Hematopoietic multipotent progenitor cell treated with erythropoietin and hydrocortisone succinate and interleukin-3 and kit ligand, for 15 days (in vitro differentiated cells): Measurements from ENCODE around the gene LAMA2.

Source experiments
- DNase-seq: peaks from one replicate; pipeline ENCODE4 v3.0.0-alpha.2; 2015; ENCODE audit warnings: low spot score

Gene LAMA2

DNA sequence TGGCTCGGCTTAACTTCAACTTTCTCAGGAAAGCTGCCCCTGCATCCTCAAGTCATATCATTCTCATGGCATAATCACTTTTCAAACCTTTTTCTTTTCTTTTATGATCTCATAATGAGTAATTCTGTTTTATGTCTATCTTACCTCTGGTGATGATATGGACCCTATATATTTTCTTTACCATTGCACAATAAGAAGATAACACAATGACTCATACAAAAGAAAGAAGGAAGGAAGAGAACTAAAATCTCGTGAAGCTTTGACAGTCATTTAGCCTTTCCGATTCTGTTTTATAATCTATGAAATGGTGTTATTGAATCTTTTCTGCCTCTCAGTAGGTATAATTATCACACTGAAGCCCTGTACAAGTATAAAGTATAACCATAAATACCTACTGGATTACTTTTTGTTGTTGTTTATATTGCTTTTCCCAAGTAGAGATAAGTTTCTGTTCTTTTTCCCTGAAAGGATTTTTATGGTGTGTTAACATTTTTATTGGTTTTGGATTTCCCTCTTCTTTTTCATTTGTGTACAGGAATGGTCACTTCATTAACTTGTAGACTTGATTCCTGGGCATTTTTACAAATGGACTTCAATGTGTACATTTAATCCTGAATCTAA is 300.9 kb downstream of the LAMA2 start:
- no peak for DNase-seq

DNA sequence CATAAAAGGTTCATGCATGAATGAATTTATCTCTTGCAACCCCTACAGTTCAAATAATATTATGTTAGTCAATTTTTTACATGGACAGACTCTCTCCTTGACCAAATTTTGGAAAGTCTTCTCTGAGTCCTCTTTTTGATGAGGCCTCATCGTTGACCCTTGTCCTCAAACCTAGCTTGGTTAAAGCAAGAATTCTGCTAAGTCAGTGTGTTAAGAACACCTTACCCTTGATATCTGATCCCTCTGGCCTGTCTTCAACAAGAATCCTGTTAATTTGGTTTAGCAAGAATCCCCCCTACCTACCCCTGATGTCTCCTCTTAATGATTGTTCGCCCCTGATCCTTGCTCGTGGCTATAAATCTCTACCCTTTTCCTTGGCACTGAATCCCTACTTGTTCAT is 301.4 kb downstream of the LAMA2 start:
- no peak for DNase-seq

DNA sequence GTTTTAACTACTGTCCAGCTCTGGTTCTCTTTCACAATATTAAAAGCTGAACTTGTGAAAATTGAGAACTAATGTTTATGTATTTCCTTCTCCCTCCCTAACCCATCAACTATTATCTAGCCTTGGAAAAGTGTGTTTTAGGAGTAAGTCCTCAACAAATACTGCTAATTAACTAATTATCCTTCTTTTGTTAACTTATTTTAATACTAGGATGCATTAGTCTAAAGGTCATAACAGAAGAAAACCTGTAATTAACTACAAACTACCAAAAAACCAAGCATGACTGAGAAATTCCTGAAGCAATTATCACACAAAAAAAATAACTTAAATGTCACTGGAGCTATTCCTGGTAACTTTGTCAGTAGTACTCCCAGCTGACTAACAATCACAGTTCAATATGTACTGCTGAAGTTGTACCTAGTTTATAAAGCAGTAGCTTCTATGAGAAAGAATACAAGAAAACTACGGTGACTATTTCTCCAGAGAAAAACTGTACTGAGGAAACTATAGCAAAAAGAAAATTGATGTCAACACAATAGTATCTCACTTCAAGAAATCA is 301.9 kb downstream of the LAMA2 start:
- DNase-seq = no peak

DNA sequence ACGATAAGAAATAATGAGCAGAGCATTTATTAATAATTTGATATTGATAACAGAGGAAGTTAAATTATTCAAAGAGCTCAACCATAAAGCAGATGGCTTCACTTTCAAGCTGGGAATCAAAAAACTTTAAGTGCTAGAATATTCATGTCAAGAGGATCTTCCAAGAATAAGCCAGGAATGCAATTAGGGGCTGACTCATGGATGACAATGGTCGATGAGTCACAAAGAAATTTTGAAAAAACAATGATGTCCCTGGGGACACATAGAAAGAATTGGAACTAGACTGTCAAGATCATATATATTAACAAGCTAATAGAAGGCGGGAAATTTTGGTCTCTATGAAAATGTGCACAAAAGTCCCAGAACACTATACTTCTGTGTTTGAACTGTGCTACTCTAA is 304.1 kb downstream of the LAMA2 start:
- no peak for DNase-seq

DNA sequence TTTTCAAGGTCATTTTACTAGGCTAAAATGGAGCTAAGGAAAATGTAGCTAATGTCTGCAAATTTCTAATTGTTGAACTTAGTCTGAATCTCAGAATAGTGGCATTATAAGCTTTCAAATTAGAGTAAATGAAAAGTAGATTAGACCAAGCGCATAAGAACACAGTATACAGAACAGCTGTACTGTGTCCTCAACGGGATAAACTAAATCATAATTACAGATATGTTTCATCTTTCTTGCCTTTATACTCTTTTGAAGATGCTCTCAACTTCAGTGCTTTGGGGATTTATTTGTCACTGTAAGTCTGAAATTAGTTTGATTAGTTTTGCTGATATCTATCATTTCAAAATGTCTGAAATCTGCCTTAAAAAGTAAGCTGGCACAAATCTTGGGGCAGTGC is 305.4 kb downstream of the LAMA2 start:
- DNase-seq = no peak

DNA sequence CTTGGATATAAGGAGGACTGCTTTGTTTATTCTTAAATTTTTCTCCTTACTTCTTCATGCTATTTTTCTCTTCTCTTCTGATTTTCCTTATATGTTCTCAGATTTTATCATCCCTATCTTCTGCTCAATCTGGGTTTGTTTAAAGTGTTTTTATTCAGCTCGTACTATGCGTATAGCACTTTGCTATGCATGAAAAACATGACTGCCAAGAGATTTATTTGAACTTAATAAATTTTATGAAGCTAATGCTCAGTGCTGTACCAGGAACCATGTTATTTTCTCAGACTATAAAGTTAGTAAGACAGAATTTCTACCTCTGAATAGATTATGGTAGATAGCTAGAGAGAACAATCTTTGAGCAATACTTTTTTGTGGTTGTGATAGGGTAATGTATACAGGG is 305.9 kb downstream of the LAMA2 start:
- DNase-seq = no peak

DNA sequence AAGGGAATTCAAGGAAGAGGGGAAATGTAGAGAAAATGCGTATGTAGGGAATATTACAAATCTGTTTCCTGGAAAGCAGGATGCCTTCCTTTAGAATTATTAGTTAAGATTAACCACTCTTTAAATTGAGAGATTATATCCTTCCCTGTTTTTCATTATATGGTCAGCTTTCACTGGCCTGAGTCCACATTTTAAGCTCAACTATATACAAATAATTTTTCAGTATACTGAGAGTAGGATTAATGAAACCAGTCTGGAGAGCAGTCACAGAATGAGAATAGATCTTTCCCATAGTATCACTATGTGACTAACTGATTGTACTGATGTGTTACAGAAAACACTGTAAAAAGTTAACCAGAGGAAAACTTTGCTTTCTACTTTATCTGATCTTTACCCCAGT is 306.3 kb downstream of the LAMA2 start:
- DNase-seq = no peak

DNA sequence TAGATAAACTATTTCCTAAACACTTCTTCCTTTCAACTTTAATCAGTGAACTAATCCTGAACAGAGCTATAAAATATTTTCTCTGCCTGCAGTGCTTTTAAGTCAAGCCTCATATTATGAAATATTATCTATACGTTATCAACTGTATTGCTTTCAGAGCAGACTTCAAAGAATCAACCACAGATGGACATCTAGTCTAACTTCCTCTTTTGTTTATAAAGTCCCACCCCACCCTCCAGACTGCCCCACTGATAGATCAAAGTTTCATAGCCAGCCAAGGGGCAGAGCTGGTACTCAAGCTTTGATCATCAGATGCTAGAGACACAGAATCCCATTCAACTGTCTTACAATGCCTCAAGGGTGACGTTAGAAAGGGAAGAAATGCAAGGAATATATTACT is 308.3 kb downstream of the LAMA2 start:
- no peak for DNase-seq

DNA sequence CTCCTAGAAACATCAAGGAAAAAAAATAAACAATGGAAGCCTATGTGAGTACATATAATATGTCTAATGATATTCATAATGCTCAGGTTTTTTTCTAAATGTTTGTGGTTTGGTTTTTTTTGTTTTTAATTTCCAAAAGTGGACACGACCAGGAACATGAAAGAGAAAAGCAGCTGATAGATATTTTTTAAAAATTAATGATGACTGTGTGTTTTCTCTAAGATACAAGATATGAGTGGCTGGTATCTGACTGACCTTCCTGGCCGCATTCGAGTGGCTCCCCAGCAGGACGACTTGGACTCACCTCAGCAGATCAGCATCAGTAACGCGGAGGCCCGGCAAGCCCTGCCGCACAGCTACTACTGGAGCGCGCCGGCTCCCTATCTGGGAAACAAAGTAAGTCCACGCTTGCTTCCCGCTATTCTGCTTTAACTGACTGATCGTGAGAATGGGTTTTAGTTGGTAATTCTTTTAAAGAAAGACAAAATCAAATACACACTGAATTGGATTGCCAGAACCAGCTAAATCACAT is 309.6 kb downstream of the LAMA2 start:
- no peak for DNase-seq

DNA sequence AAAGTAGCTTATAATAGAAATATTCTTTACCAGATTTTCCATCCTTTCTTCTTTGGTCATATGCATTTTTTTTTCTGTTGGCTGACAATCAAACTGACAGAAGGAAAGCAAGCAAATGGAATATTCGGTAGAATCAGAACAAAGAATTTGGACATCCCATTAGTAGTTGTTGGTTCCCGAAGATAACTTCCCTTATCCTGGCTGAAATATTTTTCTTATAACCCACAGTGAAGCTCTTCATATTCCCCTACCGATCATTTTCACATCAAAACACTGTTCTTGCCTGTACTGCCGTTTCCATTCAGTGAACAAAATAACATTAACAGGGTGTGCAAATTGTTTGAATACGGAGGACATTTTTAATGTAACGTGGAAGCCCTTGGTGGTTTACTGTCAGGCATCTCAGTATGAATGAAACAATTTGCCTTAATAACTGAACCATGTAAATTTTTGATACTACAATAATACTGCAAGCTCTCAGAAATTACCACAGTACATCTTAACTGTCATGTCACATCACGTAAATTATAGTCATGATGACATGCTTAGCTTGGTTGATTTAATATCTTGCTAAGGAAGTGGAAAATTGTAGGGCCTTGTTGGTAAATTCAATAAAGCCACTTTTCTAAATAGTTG is 311.5 kb downstream of the LAMA2 start:
- no peak for DNase-seq

DNA sequence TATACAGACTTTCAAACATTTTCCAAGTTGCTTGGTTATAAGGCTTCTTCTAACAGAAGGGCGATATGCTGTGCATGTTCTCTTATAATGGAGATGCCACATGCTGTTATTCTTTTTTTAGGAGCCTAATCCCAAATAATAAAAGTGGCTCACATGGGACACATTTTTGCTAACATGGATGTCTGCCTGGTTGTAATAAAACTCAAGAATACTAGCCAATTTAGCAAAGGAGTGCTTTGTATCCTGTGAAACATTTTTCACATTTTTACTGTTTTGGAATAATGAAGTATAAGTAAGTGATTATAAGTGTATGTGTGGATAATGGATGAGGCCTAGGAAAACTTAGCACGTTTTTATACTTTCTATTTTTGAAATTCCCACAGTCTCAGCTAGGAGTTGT is 312.2 kb downstream of the LAMA2 start:
- DNase-seq = no peak

DNA sequence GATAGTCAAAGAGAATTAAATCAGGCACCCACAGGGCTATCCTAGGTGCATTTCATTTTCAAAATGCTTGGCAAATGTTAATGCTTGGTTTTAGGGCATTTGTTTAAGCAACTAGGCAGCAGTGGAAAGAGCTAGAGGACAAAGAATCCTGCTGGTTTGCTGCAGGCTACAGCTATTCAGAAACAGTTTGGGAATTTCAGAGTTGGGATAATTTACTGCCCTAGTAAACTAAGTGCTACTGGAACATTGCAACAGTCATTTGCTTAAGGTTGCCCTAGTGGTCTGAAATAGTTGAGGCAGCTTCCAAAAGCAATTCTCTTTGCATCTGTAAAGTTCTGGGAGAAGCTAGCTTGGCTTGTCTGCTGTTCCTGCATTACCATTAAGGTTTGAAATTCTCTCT is 312.7 kb downstream of the LAMA2 start:
- no peak for DNase-seq

DNA sequence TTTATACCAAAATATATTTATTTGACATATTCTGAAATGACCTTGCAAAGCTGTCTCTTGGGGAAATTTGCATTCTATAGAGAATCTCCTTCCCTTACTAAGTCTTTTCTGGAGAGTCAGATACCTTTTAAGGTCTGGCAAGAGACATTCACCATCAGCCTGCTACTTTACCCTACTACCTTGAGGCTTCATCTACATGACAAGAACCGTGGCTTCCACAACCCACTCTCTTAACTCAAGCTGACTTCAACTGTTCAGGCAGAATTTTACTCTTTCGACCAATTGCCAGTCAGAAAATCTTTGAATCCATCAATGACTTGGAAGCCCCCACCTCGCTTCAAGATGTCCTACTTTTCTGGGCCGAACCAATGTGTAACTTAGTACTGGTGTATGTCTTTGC is 314.2 kb downstream of the LAMA2 start:
- no peak for DNase-seq

DNA sequence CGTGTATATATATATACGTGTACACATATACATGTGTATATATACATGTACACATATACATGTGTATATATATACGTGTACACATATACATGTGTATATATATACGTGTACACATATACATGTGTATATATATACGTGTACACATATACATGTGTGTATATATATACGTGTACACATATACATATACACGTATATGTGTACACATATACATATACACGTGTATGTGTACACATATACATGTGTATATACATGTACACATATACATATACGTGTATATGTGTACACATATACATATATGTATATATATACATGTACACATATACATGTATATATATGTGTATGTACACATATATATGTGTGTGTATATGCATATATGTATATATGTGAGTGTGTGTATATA is 317.2 kb downstream of the LAMA2 start:
- no peak for DNase-seq

DNA sequence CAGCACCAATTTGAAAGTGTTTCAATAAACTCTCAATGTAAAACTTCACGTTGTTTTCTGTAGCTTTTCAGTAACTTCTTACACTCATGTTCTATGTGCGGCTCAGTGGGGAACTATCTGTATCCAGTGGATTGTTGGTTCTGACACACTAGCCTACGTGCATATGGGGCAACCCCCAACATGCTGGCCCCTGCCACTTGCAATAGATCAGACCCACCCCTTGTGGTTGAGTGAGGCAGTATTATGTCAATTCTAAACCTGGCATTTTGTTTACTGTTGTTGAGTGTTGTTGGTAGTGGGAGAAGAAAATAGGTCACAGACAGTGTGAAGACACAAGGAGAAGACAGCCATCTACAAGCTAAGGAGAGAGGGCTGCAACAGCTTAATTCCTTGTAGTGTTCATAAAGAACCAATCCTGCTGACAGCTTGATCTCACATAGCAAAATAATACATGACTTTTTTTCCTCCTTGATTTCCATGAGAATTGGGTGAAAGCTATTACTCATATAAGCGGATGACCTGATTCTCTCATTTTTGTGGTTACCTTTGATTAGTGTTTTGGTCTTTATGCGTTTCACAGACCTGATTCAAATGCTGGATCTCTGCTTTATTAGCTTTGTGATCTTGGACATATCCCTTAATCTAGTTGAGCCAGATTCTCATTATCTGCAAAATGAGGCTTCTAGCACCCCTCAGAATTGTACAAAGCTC is 320.4 kb downstream of the LAMA2 start:
- no peak for DNase-seq

DNA sequence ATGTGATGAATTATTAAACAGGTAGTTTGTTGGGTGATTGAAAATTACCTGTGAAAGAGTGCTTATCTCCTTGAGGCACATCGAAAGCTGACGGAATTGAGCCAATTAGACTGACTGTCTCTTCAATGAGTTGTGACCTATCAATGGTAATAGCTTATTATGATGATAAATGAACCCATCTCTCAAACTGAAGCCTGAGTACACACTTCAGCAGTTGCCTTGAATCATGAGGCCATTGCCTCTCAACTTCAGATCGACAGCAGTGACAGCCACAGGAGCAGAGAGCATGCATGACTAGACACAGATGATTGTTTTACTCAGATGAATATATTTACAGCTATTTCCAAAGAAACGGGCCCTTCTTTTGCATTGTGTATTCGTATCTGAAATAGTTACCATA is 323.9 kb downstream of the LAMA2 start:
- no peak for DNase-seq

DNA sequence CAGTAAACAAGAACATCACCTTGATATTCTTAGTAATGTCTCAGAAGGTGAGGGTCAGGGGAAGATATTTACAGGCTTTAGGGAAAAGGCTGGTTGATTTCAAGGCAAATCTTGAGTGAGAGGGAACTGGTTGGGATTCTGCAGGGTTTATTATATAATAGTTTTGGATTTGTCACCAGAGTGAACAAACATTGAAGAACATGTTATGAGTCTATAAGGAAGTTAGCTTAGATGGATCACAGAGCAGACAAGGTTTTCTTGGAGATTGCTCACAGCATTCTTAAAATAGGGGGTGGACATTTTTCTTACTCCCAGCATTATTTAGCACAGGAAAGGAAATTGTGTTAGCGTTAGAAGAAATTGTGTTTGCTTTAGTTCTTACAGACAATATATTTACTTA is 324.9 kb downstream of the LAMA2 start:
- DNase-seq = no peak

DNA sequence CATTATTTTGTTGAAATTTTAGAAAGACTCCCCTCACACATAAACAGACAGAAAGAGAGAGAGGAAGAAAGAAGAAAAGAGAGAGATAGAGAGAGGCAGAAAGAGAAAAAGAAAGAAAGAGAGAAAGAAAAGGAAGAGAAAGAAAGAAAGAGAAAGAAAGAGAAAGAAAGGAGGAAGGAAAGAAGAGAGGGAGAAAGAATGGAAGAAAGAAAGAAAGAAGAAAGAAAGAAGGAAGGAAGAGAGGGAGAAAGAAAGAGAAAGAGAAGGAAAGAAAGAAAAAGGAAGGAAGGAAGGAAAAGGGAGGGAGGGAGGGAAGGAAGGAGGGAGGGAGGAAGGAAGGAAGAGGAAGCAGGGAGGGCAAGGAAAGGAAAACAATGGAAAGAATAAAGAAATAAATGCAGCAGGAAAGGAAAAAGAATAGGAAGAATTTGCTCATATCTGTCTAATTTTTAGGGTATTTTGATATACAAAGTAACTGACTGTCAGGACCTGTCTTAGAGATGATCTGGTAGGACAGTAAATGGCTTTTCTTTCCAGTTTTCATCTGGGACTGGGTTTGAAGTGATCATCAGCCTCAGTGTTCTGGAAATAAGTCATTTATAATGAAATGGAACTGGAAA is 325.6 kb downstream of the LAMA2 start:
- DNase-seq = no peak

DNA sequence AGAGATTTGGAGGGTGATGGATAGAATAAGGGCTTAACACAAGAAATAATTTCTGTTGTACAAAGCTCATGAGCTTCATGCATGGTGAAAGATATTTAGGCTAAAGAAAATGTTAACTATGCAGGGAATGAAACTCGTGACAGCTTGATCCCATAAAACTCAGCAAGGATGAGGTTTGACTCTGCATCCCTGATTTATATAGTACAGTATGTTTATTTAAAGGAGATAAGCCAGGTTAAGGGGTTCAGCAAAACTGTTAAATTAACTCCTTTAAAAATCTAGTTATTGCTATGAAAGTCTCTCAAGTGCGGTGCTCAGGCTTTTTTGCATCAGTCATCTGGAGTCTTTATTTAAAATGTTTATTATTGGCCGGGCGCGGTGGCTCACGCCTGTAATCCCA is 326.4 kb downstream of the LAMA2 start:
- no peak for DNase-seq

DNA sequence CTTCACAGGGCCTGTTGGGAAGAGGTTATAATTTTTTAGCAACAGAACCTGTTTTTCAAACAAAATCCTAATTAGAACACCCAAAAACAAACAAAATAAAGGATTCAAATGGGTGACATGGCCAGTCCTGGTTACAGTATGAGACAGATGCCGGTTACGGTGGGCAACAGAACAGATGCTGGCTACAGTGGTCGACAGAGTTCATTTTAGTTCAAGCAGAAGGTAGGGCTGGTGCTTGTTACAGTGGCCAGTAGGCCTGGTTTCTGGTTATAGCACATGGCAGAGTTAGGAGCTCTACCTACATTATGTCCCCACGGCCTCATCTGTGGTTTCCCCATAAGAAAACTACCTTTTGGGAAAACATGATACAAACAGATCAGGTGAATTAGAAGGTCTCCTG is 327.7 kb downstream of the LAMA2 start:
- DNase-seq = no peak

DNA sequence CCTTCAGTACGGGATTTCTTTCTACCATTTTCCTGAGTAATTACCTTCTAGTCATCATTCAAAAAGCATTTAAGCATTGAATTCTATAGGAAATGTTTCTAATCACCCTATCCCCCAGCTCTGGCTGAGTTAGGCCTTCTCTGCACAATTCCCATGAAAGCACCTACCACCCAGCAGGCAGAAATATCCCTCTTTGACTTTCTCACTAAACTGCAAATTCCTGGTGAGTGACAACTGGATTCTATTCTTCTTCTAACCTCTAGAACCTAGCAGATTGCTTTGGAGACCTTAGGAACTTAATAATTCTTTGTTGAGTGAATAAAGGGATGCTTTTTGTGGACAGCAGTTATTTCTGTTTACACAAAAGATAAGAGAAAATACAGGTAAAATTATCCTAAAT is 328.7 kb downstream of the LAMA2 start:
- DNase-seq = no peak

DNA sequence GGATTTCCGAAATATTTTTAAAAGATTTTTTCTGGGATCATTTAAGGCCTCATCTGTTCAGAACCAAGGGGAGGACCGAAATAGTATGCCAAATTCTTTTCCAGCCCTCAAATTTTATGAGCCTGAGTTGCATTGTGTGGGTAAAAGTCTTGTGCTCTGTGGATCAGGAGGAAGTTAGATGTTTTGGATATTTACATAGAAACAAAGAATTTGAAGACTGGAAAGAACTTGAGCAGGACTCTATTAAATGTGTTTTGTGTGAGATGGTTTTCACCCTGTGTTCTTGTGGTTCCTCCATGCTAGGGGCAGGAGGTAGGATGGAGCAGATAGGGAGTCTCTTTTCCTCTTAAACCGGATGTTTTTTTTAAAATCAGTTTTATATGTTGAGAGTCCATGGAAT is 329.1 kb downstream of the LAMA2 start:
- DNase-seq = no peak

DNA sequence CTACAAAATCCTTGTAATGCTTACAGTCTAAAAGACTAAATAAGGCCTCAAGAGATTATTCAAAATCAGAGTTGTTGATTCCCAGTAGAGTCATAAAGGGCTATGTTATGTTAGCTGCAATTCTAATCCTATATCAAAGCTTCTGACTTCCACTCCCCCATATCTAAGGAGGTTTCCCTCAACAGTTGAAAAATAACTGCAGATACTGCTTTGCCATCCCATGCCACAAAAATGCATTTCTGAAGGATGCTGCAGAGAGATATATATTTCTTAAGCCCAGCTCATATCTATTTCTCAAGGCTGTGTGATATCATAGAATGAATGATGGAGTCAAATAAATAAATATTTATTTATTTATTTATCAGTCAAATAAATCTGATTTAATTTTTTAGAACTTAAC is 332.3 kb downstream of the LAMA2 start:
- no peak for DNase-seq
